PFSK-1 (cell line): ENCODE results near the gene FBXO47.

Experiments used
- FOXP2 ChIP-seq: optimal IDR thresholded peaks from 2 replicates; pipeline ENCODE3; 2011; ENCODE audit warnings: borderline replicate concordance, control low read depth, inconsistent platforms; ENCODE audit not compliant: insufficient read depth; ENCODE audit errors: extremely low read length, extremely low read depth
- POLR2AphosphoS5 ChIP-seq: IDR thresholded peaks from 2 replicates; pipeline ENCODE4 v1.6.1; 2012; ENCODE audit warnings: low read depth, mild to moderate bottlenecking, control low read depth, low read length, moderate library complexity
- TAF1 ChIP-seq: IDR thresholded peaks from 2 replicates; pipeline ENCODE4 v1.6.1; 2012; ENCODE audit warnings: low read length, control low read depth, borderline replicate concordance; ENCODE audit not compliant: insufficient read depth
- TF ChIP-seq, protein P1 (sequence below), 2 experiments: IDR thresholded peaks; 2 replicates each; pipeline versions ENCODE4 v1.6.1 to v1.8.0; 2011 to 2012; ENCODE audit warnings: low read depth in 2 of 2, low read length in 2 of 2, control low read depth in 1 of 2, inconsistent platforms in 1 of 2, mild to moderate bottlenecking in 1 of 2, moderate library complexity in 1 of 2; ENCODE audit not compliant: insufficient read depth in 1 of 2

DNA sequence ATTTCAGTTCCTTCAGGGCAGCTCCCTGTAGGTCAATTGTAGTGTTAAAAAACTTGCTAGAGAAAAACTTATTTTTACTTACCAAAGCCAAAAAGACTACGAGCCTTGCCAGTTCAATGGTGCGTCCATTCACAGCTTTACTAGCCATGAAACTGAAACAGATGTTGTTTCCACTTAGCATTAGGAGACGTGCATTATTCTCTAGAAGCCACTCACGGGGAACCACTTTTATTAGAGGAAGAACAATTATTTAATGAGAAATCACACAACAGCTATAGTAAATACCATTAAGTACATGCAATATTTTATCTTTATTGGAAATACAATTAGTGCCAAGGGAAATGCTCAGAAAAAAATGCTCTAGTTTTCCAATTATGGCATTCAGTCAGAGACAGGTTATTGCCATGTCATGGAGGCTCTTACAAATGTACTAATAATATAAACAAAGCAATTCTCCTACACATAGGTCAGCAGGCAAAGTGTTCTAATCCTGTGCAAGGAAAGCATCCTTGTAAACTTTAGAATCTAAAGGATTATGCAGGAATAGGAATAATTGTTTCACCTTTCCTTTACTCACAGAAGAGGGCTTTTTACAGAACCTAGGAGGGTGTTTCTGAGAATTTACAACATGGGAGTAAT is 24.4 kb downstream of the FBXO47 start:
- TF ChIP-seq POLR2AphosphoS5 (no peak), FOXP2 (no peak), TAF1 (no peak)
- TF ChIP-seq, protein P1, sequence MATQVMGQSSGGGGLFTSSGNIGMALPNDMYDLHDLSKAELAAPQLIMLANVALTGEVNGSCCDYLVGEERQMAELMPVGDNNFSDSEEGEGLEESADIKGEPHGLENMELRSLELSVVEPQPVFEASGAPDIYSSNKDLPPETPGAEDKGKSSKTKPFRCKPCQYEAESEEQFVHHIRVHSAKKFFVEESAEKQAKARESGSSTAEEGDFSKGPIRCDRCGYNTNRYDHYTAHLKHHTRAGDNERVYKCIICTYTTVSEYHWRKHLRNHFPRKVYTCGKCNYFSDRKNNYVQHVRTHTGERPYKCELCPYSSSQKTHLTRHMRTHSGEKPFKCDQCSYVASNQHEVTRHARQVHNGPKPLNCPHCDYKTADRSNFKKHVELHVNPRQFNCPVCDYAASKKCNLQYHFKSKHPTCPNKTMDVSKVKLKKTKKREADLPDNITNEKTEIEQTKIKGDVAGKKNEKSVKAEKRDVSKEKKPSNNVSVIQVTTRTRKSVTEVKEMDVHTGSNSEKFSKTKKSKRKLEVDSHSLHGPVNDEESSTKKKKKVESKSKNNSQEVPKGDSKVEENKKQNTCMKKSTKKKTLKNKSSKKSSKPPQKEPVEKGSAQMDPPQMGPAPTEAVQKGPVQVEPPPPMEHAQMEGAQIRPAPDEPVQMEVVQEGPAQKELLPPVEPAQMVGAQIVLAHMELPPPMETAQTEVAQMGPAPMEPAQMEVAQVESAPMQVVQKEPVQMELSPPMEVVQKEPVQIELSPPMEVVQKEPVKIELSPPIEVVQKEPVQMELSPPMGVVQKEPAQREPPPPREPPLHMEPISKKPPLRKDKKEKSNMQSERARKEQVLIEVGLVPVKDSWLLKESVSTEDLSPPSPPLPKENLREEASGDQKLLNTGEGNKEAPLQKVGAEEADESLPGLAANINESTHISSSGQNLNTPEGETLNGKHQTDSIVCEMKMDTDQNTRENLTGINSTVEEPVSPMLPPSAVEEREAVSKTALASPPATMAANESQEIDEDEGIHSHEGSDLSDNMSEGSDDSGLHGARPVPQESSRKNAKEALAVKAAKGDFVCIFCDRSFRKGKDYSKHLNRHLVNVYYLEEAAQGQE (IDR thresholded peaks at IDR 0.05; ENCODE audit: insufficient read depth in 1 of 2, low read depth in 2 of 2, low read length in 2 of 2): no peak
